Measurements from ENCODE around the gene LSAMP.
"Not testable (repeated sequence)": the region's sequence is repeated elsewhere in the genome, so short reads cannot be mapped to it uniquely, and the experiment has no call there.

The LSAMP gene

DNA sequence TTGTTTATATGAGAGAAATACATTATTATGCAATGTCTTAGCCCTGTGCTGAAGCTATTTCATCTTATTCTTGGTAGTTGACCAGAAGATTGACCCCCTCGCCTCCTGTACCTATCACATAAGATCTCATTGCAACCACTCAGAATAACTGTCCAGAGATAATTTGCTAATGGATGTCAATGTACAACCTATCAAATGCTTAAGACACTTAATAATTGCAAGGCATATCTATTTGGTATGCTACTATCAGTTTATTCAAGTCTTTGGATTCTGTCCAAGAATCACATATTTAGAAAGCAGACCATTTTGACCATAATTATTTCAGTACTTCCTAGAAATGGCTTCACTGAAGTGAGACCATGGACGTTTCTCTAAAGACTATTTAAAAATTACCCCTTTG, 580.4 kb downstream of the LSAMP start:
- DNase-seq: no peak

DNA sequence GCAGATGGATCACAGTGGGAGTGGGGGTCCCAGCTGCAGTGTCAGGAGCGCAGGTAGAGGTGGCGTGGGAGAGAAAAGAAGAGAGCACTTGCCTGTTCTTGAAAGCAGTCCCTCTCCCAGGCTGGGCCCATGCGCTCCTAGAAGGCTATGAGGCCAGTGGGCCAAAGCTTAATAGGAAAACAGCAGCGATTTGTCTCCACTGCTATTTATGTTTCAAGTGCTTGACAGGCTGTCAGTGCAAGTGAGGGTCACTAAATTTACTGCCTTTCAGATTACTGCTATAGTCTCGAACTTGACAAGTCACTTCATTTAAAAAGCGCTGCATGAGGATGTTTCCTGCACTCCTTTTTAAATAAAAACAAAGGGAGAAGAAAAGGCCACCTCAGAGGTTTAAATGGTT, 582.4 kb downstream of the LSAMP start:
- DNase-seq: peak; percentile 61

DNA sequence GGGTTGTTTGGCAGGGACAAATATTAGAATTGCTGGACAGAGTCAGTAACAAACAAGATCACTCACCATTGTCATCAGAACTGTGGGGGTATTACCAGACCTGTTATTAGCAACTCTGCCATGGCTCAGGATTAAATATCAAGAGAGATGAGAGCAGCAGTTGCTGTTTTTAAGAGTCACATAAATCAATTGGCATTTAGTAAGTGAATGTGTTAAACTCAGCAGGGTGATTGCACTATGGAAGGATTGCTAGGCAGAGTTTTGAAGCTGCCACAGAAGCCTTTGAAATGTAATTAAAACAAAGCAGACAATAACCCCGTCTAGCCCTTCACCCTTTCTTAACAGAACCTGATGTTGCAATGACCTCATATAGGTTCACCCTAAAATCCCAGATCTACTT, 583.2 kb downstream of the LSAMP start:
- no peak for DNase-seq

GRCh38 chr3:115861166-115861733, 584.0 kb downstream of the LSAMP start:
- no peak for DNase-seq

DNA sequence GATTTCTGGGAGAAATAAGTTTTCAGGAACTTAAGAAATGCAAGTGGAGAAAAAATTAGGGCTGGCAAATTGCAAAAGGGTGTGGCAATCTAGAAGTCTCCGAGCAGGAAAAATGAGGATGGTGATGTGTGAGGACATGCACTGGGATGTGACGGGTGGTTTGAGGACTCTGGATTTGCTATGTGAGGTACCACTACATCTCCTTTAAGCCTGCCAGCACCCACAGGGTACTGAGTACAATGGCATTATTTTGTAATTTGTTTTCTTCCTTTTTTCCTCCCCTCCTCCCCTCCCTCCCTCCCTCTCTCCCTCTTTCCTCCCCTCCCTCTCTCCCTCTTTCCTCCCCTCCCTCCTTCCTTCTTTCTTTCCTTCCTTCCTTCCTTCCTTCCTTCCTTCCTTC, 584.5 kb downstream of the LSAMP start:
- no peak for DNase-seq

GRCh38 chr3:115859002-115859807, 586.1 kb downstream of the LSAMP start:
- peak; percentile 55 for DNase-seq

- no peak for DNase-seq
Observed at GRCh38 chr3:115857518-115858136, 587.7 kb downstream of the LSAMP start.

GRCh38 chr3:115855911-115856310, 589.4 kb downstream of the LSAMP start:
- no peak for DNase-seq

- DNase-seq: no peak
Observed at GRCh38 chr3:115853104-115853503, 592.2 kb downstream of the LSAMP start.

DNA sequence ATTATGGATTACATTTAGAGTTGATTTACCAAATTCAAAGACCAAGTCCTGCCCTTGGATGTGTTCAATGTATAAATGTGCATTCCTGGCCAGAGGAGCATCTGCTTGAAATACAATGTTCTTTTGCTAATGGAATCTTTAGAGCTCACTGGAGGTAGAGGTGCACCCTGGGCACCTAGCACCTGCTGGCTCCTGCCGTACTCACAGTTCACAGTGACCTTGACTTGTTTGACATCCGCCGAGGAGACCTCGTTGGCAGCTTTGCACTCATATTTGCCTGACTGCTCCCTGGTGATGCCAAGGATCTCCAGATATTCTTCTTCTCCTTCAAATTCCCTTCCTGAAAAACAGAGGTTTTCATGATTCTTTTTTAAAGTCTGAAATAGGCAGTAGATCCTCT, 593.0 kb downstream of the LSAMP start:
- DNase-seq: no peak

DNA sequence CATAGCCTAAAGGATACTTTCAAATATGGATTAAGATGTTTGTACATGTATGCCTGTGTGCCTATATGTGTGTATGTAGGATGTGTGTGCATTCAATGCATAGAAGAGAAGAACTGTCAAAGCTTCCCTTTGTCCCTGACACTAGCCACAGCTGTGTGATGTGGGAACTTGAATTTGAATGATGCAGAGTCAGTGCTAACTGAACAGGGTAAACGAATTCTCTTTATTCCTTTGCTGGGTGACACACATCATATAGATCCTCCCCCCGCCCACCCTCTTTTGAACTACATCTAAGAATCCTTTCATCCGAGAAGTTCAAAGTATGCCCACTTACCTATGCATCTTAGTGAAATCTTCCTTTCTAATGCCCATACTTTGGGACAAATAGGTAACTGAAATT, 593.7 kb downstream of the LSAMP start:
- DNase-seq: no peak

DNA sequence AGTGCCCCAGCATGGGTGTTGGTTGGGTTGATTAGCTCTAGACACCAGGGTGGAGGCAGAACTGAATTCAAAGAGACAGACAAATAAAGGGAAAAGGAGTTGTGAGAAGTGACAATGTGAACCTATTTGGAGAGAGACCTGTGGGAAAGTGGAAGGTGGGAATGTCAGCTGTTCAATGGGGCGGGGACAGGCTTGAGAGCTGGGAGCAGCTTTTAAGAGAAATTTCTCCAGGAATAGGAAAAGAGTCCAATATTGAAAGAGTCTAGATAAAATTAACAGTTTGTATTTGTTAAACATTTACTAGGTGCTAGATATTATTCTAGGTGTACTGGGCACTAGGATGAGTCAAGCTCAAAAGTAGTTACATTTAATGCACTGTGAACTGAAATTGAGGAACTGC, 596.6 kb downstream of the LSAMP start:
- no peak for DNase-seq

DNA sequence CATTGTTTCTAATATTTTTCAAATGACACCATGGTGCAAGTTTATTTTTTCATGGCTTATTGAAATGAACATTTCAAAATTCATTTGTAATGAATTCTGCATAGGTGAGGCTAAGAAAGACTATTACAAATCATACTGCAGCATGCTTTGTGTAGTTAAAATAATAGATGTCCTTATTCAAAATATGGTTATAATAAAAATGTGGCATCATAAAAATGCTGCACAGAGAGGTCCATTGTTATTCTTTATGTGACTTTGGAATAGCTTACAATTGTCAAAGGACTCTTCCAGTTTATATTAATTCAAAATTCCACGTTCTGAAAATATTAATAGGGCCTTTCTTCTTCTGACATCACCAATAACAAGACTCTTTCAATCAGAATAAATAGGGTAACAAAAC, 599.3 kb downstream of the LSAMP start:
- DNase-seq: no peak

DNA sequence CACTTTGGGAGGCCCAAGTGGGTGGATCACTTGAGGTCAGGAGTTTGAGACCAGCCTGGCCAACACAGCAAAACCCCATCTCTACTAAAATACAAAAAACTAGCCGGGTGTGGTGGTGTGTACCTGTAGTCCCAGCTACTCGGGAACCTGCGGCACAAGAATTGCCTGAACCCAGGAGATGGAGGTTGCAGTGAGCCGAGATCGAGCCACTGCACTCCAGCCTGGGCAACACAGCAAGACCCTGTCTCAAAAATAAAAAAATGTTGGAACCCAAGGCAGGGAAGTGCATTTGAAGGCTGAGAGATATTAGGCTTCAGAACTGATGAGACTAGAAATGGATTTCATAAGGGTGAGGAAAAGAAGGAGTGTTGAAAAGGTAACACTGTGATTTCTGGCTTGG, 600.6 kb downstream of the LSAMP start:
- not testable (repeated sequence) for DNase-seq

GRCh38 chr3:115843206-115843605, 602.1 kb downstream of the LSAMP start:
- DNase-seq: no peak

DNA sequence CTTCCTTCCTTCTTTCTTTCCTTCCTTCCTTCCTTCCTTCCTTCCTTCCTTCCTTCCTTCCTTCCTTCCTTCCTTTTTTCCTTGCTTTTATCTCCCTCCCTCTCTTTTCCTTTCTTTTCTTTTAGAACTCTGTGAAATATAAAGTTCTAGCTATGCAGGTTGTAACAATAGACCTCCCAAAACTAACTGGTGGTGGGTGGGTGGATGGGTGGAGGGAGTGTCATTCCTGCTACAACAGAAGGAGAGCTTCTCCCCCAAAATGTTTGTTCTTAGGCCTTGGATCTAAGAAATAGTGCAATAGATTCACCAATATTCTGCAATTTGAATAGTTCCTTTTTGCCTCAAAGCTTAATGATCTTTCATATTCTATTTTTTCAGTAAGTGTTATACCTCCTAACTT, 606.0 kb downstream of the LSAMP start:
- no peak for DNase-seq

DNA sequence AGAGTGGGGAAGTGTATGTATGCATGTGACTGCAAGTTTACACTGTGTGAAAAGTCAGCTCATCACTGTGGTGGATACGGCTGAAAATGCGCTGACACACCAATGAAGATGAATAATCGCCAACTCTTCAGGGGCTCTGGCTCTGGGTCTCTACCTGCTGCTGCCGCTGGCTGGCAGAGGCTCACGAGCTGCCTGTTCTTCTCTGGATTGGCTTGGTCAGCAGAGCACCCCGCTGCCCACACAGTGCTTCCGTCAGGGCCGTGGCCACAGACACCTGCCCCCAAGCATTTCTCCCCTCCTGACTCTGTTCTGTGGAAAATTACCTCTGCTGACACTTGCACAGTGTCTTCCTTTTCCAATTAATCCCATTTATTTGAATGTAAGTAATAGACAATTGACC, 606.5 kb downstream of the LSAMP start:
- DNase-seq: no peak

GRCh38 chr3:115836944-115837343, 608.3 kb downstream of the LSAMP start:
- no peak for DNase-seq

- no peak for DNase-seq
Observed at GRCh38 chr3:115835946-115836345, 609.3 kb downstream of the LSAMP start.

DNA sequence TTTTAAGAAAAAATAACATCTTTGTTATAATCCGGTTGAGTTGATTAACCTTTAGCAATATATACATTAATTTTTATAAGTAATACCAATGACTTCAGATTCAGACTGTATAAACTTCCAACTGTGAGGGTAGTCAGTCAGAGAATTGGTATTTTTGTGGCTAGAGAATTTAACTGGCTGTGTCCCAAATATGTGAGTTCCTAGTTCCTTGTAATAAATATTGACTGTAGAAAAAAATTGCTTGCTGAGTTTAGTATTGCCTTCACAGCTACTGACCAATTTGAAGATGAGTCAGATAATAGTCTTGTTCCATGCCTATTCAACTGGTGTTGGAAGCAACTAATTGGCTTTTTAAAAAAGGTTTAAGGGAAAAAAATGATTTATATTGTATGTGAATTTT, 611.2 kb downstream of the LSAMP start:
- DNase-seq: no peak

- no peak for DNase-seq
Observed at GRCh38 chr3:115833074-115833473, 612.2 kb downstream of the LSAMP start.

- no peak for DNase-seq
Observed at GRCh38 chr3:115832265-115832664, 613.0 kb downstream of the LSAMP start.

- DNase-seq: peak; percentile 40
Observed at GRCh38 chr3:115831864-115832263, 613.4 kb downstream of the LSAMP start.

DNA sequence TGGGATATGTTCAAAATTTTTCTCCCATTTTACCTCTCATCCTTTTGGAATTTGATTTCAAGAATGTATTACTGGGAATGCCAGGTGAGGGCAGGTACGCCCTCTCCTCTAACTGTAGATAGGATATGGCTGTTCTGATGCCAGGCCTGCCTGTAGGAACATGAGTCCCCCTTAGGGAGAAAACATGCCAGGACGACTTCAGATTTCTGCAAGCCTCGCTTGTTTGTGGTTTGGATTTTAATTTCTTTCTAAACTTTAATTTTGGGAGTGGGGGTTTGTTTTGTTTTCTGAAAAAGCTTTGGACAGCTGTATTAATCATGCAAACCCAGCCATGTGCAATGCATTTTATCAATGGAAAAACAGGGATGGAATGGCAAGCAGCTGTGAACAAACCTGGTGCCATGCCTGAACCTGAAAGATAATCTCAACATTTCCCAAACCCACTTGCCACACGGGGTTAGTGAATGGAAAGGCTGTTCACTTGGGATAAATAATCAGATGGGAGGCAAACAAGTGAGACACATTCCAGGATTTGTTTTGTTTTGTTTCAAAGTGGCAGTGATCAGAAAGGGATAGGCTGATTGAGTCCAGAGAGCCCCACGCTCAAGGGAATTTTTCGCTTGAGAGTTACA, 614.4 kb downstream of the LSAMP start:
- peak; percentile 34 for DNase-seq
